NCI-H146 treated with DMSO at 0.1 percent for 48 hours (cell line): ENCODE measurements around the gene PLA2G4B.

Experiments
- DNase-seq: peaks from one replicate; lab custom pipeline; 2025; ENCODE audit not compliant: unreplicated experiment; lab: John Stamatoyannopoulos, UW

Gene PLA2G4B

GRCh38 chr15:41885841-41886240 lies 47.2 kb downstream of the PLA2G4B start:
- DNase-seq = no peak

- no peak for DNase-seq
These were observed 48.1 kb downstream of the PLA2G4B start for GRCh38 chr15:41886741-41887140.

GRCh38 chr15:41887161-41887560 lies 48.5 kb downstream of the PLA2G4B start:
- no peak for DNase-seq

- DNase-seq = no peak
These were observed 49.2 kb downstream of the PLA2G4B start for GRCh38 chr15:41887893-41888292.

- no peak for DNase-seq
These were observed 50.1 kb downstream of the PLA2G4B start for GRCh38 chr15:41888662-41889253.

- DNase-seq = no peak
These were observed 51.5 kb downstream of the PLA2G4B start for GRCh38 chr15:41890050-41890690.

- DNase-seq = peak; percentile 33
These were observed 52.6 kb downstream of the PLA2G4B start for GRCh38 chr15:41891226-41891625.

GRCh38 chr15:41891946-41892345 lies 53.3 kb downstream of the PLA2G4B start:
- DNase-seq = peak; percentile 83

- DNase-seq = no peak
These were observed 54.2 kb downstream of the PLA2G4B start for GRCh38 chr15:41892621-41893421.

GRCh38 chr15:41893422-41894250 lies 55.0 kb downstream of the PLA2G4B start, which contains the start of gene SPTBN5:
SPTBN5 (minus strand) TSS chr15:41894053; CDS start chr15:41893497, 556 bp downstream.
- DNase-seq = no peak

GRCh38 chr15:41894251-41894790 lies 55.7 kb downstream of the PLA2G4B start:
- DNase-seq = no peak

- no peak for DNase-seq
These were observed 56.3 kb downstream of the PLA2G4B start for GRCh38 chr15:41894791-41895463.

- DNase-seq = no peak
These were observed 56.8 kb downstream of the PLA2G4B start for GRCh38 chr15:41895491-41895890.

GRCh38 chr15:41895957-41896356 lies 57.3 kb downstream of the PLA2G4B start:
- DNase-seq = no peak

GRCh38 chr15:41896566-41896965 lies 57.9 kb downstream of the PLA2G4B start:
- DNase-seq = no peak

GRCh38 chr15:41897363-41897799 lies 58.7 kb downstream of the PLA2G4B start:
- no peak for DNase-seq
